GM21786 (cell line): ENCODE data around the gene CHST14.

Source experiments
- ATAC-seq: cut with Tn5 transposase; IDR thresholded peaks from one replicate; pipeline ENCODE4 v1.9.1; 2021; ENCODE audit not compliant: unreplicated experiment

Gene CHST14

DNA sequence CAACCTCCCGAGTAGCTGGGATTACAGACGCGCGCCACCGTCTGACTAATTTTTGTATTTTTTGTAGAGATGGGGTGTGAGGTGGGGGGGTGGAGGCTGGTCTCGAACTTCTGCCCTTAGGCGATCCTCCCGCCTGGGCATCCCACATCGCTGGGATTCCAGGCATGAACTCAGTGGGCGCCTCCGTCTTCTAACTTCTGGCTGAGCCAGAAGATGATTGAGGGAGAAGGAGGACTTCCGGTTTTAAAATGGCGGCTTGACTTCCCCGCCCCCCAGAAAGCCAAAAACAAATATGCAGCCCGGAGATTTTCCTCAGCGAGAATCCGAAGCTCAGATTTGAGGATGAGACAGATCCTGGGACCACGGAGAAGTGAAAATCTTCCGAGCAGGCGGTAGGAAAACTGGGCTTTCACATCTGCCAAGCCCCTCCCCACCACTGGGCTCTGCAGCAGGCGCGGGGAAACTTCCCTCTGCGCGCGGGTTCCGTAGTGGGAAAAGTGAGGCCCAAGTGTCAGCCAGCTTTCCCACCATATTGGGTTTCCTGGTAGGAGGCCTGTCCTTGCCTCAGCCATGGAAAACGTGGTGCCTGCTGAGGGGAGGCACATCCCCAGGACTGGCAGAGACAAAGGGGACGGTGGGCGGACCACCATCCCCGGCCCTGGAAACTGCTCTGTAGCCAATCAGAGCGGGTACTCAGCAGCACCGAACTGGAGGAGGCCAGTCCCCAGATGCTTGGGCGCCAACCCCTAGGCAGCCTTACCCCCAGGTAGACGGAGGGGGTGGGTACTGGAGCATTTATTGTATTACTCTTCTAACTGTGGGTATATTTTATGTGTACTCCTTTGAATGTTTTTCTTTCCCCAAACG lies 17.3 kb downstream of the CHST14 start:
- no peak for ATAC-seq

GRCh38 chr15:40489274-40490175 lies 18.7 kb downstream of the CHST14 start:
- no peak for ATAC-seq

DNA sequence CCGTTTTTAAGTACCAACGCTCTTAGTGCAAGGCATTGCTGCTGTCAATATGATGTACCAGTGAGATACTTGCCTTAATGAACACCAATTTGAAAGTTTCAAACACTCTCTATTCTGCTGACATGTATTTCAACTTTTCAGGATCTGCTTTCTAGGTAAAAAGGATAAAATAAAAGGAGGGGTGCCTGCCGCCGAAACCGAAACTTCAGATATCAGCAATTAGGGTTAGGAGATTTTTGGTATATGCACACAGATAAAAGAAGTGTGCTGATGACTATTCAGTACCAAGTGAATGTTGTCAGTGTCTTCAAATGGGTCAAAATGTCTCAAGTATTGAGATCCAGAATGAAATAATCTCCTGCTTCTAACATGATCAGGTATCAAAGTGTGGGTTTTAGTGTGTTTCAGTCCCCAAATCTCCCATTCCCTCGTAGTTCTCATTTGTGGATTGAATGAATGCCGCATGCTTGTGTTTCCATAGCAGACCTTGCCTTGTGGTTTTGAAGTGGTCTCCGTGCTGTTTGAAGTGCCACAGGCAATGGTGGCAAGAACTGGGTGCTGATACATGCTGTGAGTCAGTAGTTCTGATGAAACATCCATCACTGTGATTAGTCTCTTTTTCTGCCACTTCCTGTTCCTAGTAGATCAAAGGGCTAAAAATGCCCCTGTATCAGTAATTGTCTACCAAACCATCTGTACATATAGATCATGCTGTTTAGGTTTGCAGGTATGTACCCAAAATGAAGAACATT lies 22.5 kb downstream of the CHST14 start:
- no peak for ATAC-seq

- no peak for ATAC-seq
Measured at GRCh38 chr15:40495516-40495915, 24.7 kb downstream of the CHST14 start.

GRCh38 chr15:40498418-40498817 lies 27.6 kb downstream of the CHST14 start:
- no peak for ATAC-seq

- ATAC-seq = no peak
Measured at GRCh38 chr15:40498891-40499290, 28.1 kb downstream of the CHST14 start.

GRCh38 chr15:40499931-40500330 lies 29.1 kb downstream of the CHST14 start:
- ATAC-seq = no peak

- ATAC-seq = no peak
Measured at GRCh38 chr15:40500568-40501330, 30.0 kb downstream of the CHST14 start.

DNA sequence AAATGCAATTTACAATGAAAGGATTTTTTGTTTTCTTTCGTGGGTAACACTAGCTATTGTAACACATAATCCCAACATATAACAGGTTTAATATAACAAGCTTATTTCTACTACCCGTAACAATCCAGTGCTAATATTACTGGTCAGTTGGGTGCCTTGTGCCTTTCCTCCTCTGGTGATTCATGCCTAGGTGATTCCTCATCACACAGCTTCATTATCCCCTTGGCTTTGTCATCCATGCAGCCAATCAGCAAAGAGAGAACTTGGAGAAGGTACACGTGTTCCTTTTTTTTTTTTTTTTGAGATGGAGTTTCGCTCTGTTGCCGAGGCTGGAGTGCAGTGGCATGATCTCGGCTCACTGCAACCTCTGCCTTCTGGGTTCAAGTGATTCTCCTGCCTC lies 30.7 kb downstream of the CHST14 start:
- no peak for ATAC-seq

GRCh38 chr15:40506964-40507571 lies 36.3 kb downstream of the CHST14 start:
- ATAC-seq = peak; percentile 46

DNA sequence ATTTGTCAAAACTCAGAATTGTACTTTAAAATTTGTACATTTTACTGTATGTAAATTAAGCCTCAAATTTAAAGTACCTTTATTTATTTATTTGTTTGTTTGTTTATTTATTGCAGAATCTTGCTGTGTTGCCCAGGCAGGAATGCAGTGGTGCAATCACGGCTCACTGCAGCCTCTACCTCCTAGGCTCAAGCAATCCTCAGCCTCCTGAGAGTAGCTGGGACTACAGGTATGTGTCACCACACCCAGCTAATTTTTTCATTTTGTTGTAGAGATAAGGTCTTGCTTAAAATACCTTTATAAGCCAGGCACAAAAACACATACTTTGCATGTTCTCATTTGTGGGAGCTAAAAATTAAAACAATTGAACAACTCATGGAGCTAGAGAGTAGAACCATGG lies 37.4 kb downstream of the CHST14 start:
- ATAC-seq = no peak

- ATAC-seq = no peak
Measured at GRCh38 chr15:40510201-40510600, 39.4 kb downstream of the CHST14 start.

DNA sequence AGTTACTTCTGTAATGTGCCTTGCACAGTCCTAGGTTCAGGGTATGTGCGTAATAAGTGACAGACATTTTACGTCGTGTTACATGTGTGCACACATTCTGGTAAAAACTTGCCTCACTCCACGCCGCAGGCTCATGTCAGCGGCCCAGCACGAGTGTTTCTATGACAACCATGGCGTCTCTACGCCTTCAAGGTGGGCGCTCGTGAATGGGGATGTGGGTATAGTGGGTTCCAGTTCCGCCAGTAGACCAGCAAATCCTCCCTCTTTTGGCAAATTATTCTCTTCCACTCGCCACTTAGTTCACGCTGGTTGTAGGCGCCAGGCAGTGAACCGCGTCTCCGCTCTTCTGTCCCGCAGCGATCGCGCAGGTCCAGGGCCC lies 40.3 kb downstream of the CHST14 start:
- ATAC-seq = no peak

- no peak for ATAC-seq
Measured at GRCh38 chr15:40511472-40512133, 40.8 kb downstream of the CHST14 start.

GRCh38 chr15:40512440-40512839 lies 41.7 kb downstream of the CHST14 start:
- ATAC-seq = no peak

- ATAC-seq = no peak
Measured at GRCh38 chr15:40513609-40514008, 42.8 kb downstream of the CHST14 start.

DNA sequence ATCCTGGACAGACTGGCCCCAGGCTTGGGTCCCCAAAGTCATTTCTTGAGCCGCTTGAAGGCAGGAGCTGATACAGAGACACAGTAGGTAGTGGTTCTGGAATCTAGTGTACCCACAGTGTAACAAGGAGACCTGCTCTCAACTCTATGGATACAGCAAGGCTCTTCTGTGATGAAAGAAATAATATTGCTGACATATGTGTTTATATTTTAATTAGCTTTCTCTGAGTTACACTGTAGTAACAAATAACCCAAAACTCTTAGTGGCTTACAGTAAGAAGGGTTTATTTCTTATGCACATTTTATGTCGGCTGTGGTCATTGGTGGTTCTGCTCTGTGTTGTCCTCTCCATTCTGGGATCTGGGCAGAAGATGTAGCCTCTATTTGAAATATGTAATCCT lies 45.5 kb downstream of the CHST14 start:
- no peak for ATAC-seq
